ENCODE measurements around the gene SLC1A2.

SLC1A2 gene

GRCh38 chr11:35347921-35348331, 71.4 kb downstream of the SLC1A2 start:
- DNase-seq: no peak

GRCh38 chr11:35347173-35347878, 72.0 kb downstream of the SLC1A2 start:
- DNase-seq: no peak

DNA sequence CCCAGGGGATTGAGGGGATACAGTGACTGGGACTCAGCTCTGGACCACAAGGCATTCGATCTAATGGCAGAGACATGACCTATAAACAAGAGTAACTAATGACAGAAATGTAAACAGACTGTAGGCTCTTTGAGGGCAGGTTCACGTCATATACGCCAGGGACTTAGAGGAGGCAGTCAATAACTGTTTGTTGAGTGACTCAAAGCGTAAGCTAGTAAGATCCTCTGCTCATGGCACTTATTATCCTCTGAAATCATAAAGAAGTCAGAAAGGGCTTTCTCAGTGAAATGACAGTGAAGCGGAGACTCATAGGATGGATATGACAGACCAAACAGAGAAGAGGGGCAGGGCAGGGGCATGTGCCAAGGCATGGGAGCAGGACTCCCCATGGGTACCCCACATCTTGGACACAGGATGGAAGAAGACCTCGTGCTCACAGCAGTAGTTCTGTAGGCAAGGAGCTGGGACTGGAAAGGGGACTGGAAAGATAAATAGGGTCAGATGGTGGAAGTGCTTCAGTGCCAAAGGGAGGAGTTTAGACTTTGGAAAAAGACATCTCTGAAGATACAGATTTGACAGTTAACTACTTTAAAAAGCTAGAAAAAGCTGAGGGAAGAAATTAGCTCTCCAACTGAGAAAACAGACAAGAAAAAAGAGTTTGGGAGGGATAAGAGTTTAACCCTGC, 72.7 kb downstream of the SLC1A2 start:
- DNase-seq: no peak

DNA sequence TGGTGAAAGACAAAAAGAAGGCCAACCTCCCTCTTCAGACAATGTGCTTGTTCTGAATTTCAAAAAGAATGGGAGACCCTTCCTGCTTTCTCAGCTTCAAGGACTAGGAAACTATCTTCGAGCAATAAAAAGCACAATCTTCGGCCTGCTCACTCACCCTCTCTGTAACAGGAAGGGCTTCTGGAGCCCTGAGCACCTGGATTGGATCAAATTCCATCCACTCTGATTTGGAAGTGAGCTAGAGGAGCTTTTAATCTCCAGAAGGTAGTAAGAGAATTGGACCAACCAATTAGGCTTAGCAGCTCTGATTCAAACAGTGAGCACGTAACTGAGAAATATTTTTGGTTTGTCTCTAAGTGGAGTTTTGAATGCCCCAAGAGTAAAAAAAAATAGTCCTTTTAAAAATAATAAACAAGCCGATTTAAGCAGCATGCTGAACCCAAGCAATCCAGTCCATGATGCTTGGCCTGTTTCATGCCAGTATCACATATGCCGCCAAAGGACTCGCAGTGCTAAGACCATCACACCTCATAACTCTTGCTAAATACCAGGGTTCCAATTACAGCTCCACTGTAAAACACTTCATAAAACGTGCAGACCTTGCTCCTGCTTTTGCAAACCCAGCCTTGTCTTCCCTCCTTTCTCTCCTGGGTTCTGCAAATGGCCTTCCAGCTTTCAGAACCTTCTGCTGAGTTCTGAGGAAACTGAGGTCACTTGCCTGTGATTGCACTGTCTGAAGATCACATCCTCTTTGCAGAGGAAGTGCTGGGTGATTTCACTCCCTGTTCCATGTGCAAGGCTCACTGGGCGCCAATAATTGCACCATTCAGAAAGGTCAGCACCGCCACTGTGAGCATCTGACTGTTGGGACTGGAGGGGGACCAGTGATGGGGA, 74.4 kb downstream of the SLC1A2 start:
- DNase-seq: no peak

- no peak for DNase-seq
Observed at GRCh38 chr11:35343033-35343598, 76.2 kb downstream of the SLC1A2 start.

DNA sequence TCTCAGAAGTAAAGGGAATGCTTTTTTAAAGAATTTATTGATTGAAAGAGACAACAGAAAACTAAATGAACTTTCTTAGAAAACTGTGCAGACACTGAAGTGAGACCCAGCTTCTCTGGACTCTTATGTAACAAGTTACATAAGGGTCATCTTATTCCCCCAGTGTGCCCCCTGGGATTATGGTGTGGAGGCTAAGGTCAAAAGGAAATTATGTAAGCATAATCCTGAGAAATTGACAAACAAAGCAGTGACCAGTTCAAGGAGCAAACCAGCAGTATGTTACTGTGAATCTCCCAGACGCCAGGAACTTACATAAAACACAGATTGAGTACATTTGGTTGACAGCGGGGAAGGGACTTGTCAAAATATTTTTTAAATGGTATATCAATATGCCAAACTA, 78.6 kb downstream of the SLC1A2 start:
- no peak for DNase-seq

GRCh38 chr11:35340071-35340470, 79.3 kb downstream of the SLC1A2 start:
- no peak for DNase-seq

GRCh38 chr11:35338921-35339320, 80.4 kb downstream of the SLC1A2 start:
- no peak for DNase-seq

DNA sequence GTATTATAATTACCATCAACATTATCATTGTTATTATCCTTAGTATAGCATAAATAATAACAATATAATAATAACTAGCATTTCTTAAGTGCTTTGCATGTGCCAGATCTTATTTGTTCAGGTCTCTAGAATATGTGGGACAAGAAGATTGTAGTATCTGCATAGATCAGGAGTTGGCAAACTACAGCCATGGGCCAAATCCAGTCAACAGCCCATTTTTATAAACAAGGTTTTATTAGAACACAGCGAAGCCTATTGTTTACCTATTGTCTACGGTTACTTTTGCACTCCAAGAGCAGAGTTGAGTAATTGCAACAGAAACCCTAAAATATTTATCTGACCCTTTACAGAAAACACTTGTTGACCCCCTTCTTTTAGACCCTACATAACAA, 81.4 kb downstream of the SLC1A2 start:
- DNase-seq: no peak

DNA sequence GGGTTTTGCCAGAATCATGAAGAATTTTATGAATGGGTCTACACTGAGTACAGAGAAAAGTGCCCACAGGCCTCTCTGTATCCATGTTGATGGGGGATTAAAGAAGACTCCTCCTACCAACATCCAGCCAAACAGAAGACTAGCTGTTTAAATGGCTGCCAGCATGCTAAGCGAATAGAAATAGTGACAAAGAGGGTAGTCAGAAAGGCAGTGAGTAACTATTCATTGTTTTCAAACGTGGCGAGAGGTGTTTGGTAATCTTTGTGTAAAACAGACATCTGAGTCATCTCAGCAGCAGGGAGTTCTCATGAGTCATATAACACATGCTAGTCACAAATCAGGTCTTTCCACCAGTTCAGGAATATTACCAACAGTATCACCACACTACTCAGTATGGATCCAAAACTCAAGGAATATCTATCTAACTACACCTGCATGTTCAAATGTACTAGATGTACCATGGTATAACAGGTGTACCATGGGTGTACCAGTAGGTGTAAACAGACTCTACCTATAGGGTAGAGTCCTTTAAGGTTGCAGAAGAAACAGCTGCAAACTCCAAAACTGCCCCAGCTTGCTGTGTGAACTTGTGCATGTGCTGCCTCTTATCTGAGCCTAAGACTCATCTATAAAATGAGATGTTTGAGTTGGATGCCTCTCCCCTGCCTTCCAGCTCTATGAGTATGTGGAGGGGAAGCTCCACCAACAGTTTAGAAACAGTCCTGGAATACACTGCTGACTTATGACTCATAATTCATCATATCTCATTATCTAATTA, 82.0 kb downstream of the SLC1A2 start:
- DNase-seq: no peak

GRCh38 chr11:35336726-35337125, 82.6 kb downstream of the SLC1A2 start:
- no peak for DNase-seq

- DNase-seq: no peak
Observed at GRCh38 chr11:35335226-35335625, 84.1 kb downstream of the SLC1A2 start.

- no peak for DNase-seq
Observed at GRCh38 chr11:35334385-35335090, 84.8 kb downstream of the SLC1A2 start.

DNA sequence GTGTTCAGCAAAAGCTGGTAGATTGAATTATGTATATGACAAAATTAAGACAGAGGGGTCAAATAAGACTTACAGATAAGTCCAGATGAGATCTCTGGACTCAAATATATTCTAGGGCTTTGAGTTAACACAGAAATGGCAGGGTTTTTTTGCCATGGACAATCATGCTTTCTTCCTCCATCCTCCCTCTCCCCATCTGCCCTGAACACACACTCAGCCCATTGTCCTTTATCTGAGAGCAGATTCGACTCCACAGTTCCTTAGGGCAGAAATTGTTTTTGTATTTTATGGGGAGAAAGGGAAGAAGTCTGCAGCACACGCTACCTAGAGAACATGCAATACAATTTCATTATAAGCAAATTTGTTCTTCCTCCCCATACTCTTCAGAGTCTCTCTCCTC, 86.8 kb downstream of the SLC1A2 start:
- DNase-seq: no peak

- DNase-seq: no peak
Observed at GRCh38 chr11:35330931-35331330, 88.4 kb downstream of the SLC1A2 start.

DNA sequence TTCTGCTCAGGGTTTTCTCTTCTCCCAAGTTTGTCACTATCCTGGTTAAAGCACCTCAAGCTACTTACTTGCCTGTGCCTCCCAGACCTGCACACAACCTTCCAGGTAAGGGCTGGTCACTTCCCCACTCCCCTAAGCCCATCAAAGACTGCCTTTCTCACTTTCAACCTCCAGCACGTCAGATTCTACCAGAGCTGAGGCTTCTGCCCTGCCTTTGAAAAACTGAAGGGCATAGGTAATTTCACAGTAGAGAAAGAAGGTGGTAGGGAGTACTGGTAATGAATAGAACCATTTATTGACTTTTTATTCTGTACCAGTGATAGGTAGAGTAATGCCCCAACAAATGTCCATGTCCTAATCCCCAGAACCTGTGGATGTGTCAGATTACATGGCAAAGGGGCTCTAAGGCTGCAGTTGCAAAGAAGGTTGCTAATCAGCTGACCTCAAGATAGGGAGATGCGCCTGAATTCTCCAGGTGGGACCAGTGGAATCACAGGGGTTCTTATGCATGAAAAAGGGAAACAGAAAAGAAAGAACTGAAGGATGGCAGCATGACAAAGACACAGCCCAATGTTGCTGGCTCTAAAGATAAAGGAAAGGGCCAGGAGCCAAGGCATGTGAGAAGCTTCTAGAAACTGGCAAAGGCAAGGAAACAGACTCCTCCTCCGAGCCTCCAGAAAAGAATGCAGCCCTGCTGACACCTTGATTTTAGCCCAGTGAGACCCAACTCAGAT, 89.0 kb downstream of the SLC1A2 start:
- no peak for DNase-seq

- no peak for DNase-seq
Observed at GRCh38 chr11:35327829-35328228, 91.5 kb downstream of the SLC1A2 start.

GRCh38 chr11:35326266-35326879, 93.0 kb downstream of the SLC1A2 start:
- no peak for DNase-seq

- DNase-seq: no peak
Observed at GRCh38 chr11:35324981-35325380, 94.4 kb downstream of the SLC1A2 start.

- DNase-seq: no peak
Observed at GRCh38 chr11:35324183-35324886, 95.0 kb downstream of the SLC1A2 start.

All from activated CD4-positive, CD25-positive, alpha-beta regulatory T cell treated with anti-CD3 and anti-CD28 coated beads, Interleukin-2, amount 50 U/mL, for 72 hours (primary cell).